AG20443 (cell line): Measurements from ENCODE around the gene MYH9.

ENCODE experiments used
- DNase-seq: peaks from one replicate; pipeline ENCODE4 v3.0.0; 2012; ENCODE audit warnings: low spot score, mixed read lengths

Gene MYH9

GRCh38 chr22:36315325-36315724 lies 72.4 kb downstream of the MYH9 start:
- no peak for DNase-seq

GRCh38 chr22:36311386-36312085 lies 76.2 kb downstream of the MYH9 start:
- no peak for DNase-seq

DNA sequence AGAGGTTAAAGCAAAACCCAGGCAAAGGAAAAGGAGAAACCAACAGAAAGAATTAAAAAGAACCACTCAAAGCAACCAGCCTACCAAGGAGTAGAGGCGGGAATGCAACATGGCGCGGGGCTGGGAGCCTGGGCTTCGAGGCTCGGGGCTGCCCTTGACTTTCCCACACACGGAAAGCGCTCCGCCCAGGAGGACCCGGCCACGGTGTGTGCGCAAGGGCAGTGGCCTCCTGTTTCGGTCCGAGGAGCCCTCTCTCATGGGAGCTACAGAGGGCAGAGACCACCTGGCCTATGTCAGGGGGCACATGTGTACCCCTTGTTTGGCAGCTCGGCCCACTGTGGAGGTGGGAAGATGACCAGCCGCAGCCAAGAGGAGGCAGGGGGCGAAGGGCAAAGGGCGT lies 78.9 kb downstream of the MYH9 start:
- no peak for DNase-seq

GRCh38 chr22:36306227-36306626 lies 81.5 kb downstream of the MYH9 start:
- DNase-seq, result no peak

DNA sequence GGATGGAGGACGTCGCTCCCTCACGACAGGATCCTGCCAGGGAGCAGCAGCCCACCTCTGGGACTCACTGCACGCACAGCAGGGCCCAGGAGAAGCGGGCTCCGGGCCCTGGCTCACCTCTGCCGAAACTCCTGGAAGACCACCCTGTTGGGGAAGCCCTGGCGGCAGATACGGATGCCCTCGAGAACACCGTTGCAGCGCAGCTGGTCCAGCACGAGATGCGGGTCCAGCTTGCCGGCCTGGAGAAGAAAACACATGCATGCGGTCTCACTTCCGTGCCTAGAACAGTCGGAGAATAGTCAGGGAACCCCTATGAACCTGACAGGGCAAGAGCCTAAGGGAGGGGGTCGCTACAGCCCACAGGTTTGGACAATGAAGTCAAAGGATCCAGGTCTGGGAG lies 82.0 kb downstream of the MYH9 start:
- no peak for DNase-seq

DNA sequence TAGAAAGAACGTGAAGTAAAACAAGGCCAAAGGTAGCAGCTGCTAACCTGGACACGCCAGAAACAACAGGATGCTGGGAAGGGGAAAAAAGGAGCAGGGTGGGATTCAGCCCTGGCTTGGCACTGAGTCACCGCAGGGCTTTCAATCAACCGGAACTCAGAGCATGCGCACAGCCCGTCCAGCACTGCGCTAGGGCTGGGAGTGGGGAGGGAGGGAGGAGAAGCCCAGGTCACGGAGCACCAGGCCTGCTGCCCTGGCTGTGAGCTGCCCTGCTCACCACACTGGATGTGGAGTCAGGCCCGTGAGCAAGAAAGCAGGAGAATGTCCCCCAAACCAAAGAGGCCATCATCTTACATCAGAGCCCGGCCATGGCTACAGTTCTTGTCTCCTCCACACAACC lies 83.3 kb downstream of the MYH9 start:
- DNase-seq, result no peak

DNA sequence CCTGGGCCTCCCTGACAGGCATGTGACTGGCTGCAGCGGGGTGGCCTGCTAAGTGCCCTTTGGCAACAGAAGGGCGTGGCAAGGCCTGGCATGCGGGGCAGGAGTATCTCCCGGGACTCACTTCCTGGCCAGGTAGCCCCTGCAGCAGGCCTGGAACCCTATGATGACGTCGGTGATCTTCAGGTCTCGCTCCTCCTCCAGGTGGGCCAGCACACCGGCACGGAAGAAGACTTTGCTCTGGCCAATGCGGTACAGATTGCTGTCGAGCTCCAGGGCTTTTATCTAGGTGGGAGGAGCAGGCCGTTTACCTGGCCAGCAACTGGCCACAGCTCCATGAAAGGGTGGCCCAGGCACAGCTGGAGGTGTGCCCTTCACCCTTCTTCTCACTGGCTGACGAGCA lies 83.9 kb downstream of the MYH9 start:
- DNase-seq, result no peak

GRCh38 chr22:36303115-36303467 lies 84.7 kb downstream of the MYH9 start:
- no peak for DNase-seq

DNA sequence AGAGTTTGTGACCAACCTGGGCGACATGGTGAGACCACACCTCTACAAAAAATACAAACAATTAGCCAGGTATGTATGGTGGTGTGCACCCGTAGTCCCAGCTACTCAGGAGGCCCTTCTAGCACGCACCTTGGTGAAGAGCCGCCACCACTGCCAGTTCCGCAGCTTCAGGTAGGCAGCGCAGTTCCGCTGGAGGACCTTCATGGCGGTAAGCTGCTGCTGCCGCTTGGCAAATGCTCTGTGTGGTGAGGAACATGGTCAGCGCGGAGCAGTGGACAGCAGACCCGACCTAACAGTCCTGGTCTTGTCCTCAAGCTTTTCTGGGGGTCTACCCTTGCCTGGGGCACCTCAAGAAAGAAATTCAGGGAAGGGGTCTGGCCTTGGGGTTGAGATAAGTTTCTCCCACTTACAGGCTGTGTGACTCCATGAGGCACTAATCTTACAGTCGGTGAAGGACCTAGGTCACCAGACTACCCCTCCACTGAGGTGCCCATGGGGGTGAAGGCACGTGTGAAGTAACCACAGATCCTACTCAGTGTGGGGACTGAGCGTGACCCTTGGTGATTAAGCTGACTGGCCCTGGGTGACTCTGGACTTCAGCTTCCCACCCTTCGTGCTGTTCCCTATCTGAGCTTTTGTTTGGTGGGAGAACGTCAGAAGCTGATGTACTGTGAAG lies 85.2 kb downstream of the MYH9 start:
- no peak for DNase-seq

- DNase-seq, result no peak
These were observed 85.9 kb downstream of the MYH9 start for GRCh38 chr22:36301851-36302250.

GRCh38 chr22:36301384-36301828 lies 86.4 kb downstream of the MYH9 start:
- DNase-seq, result peak; percentile 73

- no peak for DNase-seq
These were observed 87.2 kb downstream of the MYH9 start for GRCh38 chr22:36300396-36301212.

- no peak for DNase-seq
These were observed 87.9 kb downstream of the MYH9 start for GRCh38 chr22:36299911-36300310.

DNA sequence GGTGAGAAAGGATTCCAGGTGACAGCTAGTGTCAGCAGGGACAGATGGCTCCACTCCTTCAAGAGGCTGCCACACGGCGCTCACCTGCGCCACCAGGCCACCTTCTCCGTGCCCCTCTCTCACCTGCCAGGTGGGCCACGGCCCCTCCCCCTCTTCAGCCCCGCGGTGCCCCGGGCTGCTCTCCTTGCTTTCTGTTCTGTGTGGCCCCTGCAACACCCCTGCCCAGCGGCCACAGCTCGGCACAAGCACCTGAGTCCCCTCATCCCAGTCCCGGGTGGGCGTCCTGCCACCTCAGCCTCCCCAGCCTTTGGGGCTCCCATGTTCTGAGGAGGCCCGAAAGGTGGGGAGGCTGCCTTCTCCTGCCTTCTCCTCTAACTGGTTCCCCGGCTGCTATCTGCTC lies 88.5 kb downstream of the MYH9 start:
- no peak for DNase-seq

DNA sequence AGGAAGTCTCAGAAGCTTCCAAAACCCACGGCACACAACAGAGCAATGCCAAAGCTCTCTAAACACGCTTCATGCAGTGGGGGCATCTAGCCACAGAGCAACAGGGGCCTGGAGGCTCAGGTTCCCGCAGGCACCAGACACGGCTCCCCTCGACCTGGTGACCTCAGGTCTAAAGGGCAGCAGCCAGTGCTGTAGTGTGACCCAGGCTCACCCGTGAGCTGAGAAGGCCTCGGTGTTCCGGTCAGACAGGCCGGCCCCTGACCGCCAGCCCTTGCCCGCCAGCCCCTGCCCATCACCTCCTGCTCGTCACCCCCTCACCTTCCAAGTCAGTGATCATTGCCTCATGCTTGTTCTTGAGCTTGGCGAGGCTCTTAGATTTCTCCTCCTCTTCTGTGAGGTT lies 89.2 kb downstream of the MYH9 start:
- no peak for DNase-seq

- no peak for DNase-seq
These were observed 89.6 kb downstream of the MYH9 start for GRCh38 chr22:36298118-36298517.

DNA sequence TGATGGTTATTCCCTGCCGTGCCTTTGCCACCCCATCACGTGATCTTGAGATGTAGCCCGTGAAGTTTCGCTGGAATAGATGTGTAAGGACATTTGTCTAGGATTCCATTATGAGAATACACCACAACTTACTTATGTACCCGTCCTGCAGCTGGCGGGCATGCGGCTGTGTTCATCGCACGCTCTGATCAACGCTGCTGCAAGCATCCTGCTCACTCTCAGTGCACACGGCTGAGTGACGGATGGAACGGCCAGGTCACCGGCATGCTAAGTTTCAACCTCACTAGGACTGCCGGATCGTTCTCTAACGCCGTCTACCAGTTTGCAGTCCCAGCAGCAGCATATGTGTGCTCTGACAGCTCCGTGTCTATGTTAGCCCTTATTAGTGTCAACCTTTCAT lies 90.2 kb downstream of the MYH9 start:
- no peak for DNase-seq

DNA sequence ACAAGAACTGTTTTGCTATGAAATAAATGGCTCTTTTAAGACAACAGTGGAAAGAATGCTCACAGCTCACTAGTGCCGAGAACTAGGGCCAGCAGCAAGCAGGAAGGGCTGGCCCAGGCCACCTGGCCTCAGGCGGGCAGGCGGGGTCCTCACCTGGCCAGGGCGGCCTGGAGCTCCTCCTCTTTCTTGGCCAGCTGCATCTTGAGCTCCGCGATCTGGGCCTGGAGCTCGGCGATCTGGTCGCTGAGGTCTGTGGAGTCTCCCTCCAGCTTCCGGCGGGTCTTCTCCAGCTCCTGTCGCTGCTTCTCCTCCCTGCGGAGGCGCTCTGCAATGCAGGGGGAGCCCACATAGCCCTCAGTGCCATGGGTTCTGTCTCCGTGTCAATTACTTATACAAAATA lies 91.1 kb downstream of the MYH9 start:
- DNase-seq, result no peak

- DNase-seq, result no peak
These were observed 92.5 kb downstream of the MYH9 start for GRCh38 chr22:36295247-36295646.

DNA sequence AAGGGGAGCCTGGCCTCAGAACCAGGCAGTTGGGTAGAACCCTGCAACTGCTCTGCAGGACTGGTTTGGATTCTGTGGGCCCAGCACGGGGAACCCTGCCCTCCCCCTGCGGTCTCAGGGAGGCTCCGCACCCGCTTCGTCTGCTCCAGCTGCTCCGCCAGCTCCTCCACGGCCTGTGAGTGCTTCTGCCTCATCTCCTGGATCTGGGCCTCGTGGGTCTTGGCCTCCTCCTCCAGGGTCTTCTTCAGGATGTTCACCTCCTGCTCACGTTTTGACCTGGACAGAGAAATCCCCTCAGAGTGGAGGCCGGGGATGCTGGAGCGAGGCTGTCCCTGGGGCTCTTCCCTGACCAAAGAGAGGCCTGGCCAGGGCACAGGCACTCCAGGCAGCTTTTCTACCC lies 93.0 kb downstream of the MYH9 start:
- DNase-seq, result no peak

GRCh38 chr22:36294293-36294620 lies 93.5 kb downstream of the MYH9 start:
- DNase-seq, result no peak

DNA sequence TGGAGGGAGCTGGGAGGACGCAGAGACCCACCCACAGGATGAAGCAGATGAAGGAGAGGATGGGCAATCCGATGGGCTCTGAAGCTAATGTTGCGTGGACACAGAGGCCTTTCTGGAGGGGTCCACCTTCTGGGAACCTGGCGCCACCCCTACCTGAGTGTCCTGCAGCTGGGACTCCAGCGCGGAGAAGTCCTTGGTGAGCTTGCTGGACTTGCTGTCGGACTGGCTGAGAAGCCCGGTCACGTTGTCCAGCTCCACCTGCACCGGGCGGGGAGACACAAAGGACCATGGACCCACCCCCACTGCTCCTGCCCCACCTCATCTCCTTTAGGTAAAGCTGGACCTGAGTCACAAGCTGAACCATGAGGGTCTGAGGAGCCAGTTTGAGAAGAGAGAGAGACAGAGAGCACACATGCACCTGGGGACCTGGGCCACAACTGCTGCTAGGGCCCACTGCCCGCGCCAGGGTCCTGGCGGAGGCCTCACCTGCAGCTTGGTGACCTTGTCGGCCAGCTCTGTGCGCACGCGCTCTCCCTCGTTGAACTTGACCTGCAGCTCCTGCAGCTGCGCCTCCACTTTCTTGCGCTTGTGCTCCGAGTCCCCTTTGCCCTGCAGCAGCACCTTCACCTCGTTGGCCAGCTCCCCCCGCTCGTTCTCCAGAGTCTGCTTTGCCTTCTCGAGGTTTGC lies 94.0 kb downstream of the MYH9 start:
- DNase-seq, result no peak
